Stomach (tissue), 4 donors: ENCODE data around the gene ZPR1.

Experiments used
- CTCF ChIP-seq, 7 experiments: fragments of 450-650 bp in 4 of 7; fragments of 200-600 bp in 3 of 7; sonication (generic) in 3 of 7; IDR thresholded peaks; one replicate each; pipeline ENCODE4 v1.5.1; 2016 to 2019; ENCODE audit warnings: antibody characterized with exemption in 7 of 7, control low read depth in 2 of 7, mild to moderate bottlenecking in 1 of 7
- EP300 ChIP-seq: sonication (generic); formaldehyde crosslinking; IDR thresholded peaks from one replicate; pipeline ENCODE4 v1.6.1; 2017; ENCODE audit warnings: antibody characterized with exemption
- POLR2A ChIP-seq, 4 donors: fragments of 450-650 bp; IDR thresholded peaks; one replicate each; pipeline ENCODE4 v1.6.1; 2016; ENCODE audit warnings: antibody characterized with exemption in 4 of 4, control low read depth in 2 of 4, mild to moderate bottlenecking in 1 of 4, moderate library complexity in 1 of 4
- POLR2AphosphoS5 ChIP-seq, 3 donors: sonication (generic); formaldehyde crosslinking; IDR thresholded peaks; one replicate each; pipeline ENCODE4 v1.6.1; 2016; ENCODE audit warnings: antibody characterized with exemption in 3 of 3

- no peak for TF ChIP-seq CTCF (IDR thresholded peaks at IDR 0.05)
- TF ChIP-seq EP300: no peak
- TF ChIP-seq POLR2AphosphoS5 (IDR thresholded peaks at IDR 0.05): no peak
- no peak for TF ChIP-seq POLR2A (IDR thresholded peaks at IDR 0.05)
Measured at GRCh38 chr11:116821050-116821918, 33.5 kb upstream of the ZPR1 start.
